ENCODE results near the gene MUC5B.

DNA sequence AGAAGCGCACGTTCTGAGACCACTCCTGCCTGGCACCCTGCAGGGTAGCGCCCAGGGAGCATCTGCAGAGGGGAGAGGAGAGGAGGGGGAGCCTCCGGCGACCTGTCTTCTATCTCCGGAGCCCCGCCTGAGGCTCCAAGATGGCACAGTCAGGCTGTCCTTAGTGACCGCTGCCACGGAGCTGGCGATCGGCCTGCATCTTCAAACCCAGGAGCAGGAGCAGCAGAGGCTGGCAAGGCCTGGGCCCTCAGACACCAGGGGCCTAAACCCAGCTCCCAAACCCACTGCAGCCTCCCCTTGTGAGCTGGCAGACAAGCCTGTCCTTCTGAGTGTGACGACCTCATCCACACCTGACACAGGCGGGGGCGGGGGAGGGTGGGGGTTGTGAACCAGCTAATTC is 51.6 kb downstream of the MUC5B start:
- no peak for TF ChIP-seq POLR2AphosphoS5 (IDR thresholded peaks at IDR 0.05; ENCODE audit: insufficient read depth in 1 of 2, low read depth in 1 of 2)
- TF ChIP-seq, protein P1, sequence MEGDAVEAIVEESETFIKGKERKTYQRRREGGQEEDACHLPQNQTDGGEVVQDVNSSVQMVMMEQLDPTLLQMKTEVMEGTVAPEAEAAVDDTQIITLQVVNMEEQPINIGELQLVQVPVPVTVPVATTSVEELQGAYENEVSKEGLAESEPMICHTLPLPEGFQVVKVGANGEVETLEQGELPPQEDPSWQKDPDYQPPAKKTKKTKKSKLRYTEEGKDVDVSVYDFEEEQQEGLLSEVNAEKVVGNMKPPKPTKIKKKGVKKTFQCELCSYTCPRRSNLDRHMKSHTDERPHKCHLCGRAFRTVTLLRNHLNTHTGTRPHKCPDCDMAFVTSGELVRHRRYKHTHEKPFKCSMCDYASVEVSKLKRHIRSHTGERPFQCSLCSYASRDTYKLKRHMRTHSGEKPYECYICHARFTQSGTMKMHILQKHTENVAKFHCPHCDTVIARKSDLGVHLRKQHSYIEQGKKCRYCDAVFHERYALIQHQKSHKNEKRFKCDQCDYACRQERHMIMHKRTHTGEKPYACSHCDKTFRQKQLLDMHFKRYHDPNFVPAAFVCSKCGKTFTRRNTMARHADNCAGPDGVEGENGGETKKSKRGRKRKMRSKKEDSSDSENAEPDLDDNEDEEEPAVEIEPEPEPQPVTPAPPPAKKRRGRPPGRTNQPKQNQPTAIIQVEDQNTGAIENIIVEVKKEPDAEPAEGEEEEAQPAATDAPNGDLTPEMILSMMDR (IDR thresholded peaks at IDR 0.05) = no peak
- no peak for TF ChIP-seq POLR2A (IDR thresholded peaks at IDR 0.05)

Measured in vagina (tissue), 2 donors.